Measurements from ENCODE around the gene DGKK.
"Not testable (repeated sequence)": the region's sequence is repeated elsewhere in the genome, so short reads cannot be mapped to it uniquely, and the experiment has no call there.

DGKK gene

DNA sequence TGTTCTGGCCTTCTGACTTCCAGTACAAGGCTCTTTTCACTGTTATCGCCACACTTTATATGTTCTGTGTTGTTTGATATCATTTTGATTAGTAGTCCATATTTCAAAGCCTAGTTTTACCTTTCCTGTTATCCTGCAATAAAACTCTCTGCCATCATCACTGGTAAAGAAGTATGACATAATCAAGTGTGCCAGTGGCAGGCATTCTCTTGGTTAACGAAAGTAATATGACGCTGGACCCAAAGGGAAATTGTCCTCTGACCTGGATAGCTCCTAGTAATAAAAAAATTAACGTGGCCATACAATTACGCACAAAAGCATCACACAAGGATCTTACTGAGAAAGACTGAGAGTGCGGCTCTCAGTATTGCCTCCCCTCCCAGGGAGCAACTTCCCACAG lies 33.8 kb downstream of the DGKK start:
- DNase-seq: no peak
- intact Hi-C loops (cut with DNase I): no loop called here

DNA sequence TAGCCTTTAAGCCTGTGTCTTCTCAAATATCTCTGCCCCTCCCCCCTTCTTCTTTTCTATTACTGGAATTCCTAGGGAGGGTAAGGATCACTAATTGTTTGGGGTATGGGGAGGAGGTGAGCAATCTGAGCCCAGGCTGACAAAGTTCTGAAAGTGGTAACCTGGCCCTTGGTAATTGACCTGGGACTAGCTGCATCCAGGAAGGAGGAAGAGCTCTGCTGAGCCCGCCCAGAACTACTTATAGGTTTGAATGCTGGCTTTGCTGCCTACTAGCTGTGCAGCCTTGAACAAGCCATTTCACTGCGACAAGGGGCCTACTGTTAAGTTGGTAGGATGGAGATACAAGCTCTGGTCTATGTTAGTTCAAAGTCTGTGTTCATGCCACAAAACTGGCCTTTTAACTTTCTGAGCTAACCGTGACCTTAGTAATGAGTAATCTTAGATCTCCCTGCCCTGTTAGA lies 37.8 kb downstream of the DGKK start:
- intact Hi-C loops (cut with DNase I): no loop called here
- DNase-seq: no peak

DNA sequence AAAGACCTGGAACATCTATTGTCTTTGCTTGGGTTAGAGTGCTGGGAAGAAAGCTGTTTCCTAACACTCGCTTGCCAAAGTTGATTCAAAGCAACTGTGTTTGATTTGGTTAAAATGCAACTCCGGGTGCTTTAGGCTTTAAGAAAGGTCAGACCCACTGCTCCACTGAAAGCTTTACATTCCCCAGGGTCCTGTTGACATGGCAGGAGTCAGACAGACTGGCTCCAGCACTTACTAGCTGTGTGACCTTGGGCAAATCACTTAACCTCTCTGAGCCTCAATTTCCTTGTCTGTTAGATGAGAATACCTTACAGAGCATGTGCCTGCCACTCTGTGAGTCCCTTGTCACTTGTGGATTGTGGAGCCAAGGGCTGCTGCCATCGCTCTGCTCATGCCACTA lies 39.0 kb downstream of the DGKK start:
- intact Hi-C loops (cut with DNase I): no loop called here

DNA sequence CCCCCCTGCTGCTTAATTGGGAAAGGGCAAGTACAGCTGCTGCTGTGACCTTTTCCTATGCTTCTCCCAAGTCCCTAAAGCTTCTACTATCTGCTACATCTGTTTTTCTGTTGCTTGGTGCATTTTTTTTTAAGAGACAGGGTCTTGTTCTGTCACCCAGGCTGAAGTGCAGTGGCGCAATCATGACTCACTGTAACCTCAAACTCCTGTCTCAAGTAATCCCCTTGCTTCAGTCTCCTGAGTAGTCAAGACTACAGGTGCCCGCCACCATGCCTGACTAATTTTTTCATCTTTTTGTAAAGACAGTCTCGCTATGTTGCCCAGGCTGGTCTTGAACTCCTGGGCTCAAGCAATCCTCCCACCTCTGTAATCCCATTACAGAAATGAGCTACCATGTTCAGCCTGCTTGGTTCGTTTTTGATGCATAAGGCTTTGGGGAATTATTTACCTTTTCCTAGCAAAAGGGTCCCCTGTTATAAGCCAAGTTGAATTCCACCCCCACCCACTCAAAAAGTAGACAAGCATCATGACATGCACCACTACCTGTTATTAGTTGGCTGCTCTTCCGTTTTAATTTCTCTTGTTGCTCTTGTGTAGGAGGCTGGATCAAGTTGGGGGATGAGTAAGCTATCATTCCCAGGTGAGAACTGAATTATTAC lies 39.6 kb downstream of the DGKK start:
- no peak for DNase-seq
- intact Hi-C loops (cut with DNase I): no loop called here

More for the DNA sequence above, 39.0 kb downstream of the DGKK start:
- no peak for DNase-seq

DNA sequence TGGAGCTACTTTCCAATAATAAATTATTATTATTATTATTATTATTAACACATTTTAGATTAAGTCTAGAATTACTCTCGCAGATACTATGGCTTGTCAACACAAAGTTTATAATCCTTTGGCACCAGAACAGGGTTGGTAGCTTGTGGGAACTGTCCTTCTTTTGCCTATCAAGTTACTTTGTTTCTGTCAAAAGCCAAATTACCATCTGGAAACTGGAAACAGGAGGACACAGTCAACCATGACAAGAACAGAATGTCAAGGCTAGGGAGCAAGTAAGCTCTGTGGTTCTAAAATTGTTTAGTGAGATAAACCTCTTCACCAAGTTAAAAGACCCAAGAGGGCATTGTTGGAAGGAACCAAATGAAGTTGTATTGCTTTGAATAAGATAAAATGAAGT lies 42.5 kb downstream of the DGKK start:
- no peak for DNase-seq
- intact Hi-C loops (cut with DNase I): no loop called here

DNA sequence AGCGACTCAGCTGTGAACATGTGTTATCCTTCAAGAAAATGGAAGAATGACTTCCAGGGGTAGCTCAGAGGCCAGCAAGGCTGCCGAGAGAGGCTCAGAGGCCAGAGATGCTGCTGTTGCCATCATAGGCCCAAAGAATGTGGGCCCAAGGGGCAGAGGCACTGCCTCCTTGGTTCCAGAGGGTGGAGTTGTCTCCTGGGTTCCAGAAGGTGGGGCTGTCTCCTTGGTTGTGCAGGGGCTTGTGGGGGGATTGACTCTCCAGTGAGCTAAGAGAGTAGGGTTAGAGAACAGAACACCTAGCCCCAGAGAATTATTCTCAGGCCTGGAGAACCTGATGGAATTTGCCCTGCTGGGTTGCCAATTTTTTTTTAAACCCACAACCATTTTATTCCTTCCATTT lies 62.6 kb downstream of the DGKK start:
- intact Hi-C loops (cut with DNase I): no loop called here
- peak in 1 of 10 donors; percentile 29 for DNase-seq

DNA sequence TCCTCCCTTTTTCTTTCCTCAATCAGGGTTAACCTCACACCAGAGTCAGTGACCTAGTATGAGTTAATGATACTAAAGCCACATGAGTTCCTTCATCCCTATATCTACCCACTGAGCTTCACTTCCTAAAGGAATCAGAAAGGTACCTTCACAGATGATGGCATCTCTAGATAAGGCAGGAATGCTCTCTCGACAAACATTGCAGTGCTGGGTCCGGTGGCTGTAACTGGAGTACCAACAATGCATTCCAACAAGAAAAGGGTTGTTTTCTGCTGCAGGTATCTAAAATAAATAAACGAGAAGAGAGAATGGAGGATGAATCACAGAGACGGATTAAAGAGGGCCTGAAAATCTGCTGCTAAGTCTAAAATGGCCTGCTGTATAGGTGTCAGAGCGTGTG lies 66.7 kb downstream of the DGKK start:
- DNase-seq: no peak
- intact Hi-C loops (cut with DNase I): no loop called here

DNA sequence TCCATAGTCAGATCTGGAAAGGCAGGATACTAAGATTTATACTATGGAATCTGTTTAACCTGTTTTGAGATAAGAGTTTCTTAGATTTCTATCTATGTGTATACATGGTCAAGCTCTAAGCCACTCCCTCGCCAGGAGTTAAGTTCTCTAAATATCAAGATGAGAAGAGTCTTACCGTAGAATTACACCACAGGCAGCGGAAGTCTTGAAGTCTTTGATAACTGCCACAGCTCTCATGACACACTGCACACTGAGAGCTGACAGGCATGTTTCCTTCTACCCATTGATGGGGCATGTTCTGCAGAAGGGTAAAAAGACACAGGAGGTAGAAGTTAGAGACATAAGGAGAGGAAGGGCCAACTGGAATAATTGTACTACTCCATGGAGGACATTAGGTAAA lies 67.7 kb downstream of the DGKK start:
- DNase-seq: no peak
- intact Hi-C loops (cut with DNase I): no loop called here

DNA sequence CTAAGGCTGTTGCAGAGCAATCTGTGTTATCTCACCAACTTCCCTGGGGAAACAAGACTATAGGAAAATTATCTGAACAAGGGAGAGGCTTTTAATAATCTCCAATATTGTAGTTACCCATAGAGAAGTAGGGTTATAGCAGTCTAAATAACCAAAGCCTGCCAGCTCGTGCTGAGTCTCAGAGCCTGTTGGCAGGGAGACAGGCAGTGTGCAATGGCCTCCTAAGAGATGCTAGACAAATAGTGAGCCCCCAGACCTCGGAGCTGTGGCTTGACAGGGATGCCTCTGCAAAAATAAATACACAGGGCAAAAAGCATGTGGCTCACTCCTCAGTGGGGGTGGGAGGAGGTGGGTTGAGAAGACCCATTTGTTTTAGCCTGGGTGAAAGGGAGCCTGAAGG lies 76.7 kb downstream of the DGKK start:
- DNase-seq: peak in 1 of 10 donors; percentile 67
- intact Hi-C loops (cut with DNase I): no loop called here

DNA sequence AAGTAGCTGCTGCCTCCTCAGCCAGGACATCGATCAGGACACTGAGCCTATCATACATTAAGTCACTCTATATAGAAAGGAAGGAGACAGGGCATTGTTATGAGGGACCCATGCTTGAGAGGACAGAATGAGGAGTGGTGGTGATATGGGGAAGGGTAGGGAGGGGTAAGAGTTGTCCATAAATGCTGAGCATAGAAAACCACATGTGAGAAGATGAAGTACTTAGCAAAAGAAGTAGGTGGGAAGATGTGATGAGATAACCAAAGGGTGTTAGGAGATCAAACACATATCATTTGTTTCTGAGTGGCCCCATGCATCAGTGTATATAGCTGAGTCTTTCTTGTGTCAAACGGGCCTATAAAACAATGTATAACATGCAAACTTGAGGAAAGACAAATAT lies 84.1 kb downstream of the DGKK start:
- intact Hi-C loops (cut with DNase I): no loop called here
- DNase-seq: no peak

DNA sequence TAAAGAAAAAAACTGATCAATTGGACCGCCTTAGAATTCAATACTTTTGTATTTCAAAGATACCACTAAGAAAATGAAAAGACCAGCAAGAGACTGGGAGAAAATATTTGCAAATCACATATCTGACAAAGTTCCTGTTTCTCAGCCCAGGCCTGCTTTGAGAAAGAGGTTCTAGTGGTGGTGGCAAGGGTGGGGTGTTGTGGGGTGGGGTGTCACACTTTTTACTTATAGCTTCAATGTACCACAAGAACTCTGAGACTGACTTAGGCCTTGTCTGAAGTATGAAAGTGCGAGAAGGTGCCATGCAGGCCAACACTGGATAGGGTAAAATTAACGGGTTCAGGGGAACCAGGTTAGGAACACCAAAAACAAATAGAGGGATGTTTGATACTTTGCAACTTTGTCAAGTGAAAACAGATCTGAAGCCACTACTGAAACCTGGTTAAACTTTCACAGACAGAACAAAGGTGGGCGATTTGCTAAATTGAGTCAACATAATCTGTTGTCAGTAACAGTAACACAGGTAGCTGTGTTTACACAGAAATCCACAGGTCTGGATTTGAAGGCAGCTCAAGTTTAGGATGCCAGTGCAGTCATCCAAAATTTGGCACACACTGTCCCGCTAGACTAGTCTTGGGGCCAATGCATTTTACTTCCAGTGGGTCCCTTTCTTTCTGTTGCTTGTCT lies 88.8 kb downstream of the DGKK start:
- DNase-seq: no peak
- intact Hi-C loops (cut with DNase I): no loop called here

DNA sequence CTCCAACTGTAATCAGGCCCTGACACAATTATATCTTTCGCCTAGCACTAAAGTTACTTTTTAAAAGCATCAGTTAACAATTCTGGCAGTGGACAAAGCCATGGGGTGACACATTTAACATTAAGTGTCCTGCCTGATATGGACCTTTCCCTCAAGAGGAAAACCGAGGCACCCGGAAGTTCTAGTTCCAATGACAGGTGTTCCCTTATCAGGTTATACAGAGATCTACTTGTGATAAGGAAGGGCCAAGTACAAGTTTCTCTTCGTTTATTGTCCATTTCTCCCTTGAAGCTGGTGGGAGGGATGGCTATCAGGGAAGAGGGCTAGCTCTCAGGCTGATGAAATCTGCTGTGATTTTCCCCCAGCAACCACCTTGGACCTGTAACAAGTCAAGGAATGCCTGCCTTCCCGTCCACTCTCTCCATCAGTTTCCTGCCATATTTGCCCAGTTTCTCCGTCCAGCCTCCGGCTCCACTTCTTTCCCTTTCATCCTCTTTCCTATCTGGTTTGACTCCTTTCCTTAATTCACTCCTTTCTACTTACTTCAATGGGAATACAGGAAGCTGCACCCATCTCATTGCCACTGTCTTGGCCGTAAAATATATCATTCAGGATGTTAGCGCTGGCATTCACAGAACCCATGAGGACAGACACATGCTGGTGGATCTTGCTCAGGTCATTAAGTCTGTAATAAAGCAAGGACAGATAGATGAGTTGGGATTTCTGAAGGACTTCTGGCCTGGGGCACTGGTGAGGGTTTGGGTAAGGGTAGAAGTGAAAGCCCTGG lies 95.0 kb downstream of the DGKK start:
- no peak for DNase-seq
- intact Hi-C loops (cut with DNase I): no loop called here

DNA sequence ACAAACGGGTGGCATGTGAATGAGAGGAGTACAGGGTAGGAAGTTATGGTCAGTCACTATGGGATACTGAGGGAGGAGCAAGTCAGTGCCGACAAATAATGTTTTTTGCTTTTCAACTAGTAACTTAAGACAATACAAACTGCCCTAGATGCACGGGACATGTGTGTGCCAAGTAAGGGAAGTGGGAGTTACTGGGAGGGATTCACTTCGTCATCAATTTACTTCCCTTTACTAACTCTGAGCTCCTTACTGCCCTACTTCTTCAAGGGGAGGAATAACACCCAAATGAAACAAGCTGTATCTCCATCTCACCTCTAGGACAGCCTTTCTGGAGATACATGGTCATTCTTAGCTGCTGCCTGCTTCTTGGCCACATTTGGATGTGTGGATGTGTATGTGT lies 97.7 kb downstream of the DGKK start:
- intact Hi-C loops (cut with DNase I): no loop called here
- no peak for DNase-seq

DNA sequence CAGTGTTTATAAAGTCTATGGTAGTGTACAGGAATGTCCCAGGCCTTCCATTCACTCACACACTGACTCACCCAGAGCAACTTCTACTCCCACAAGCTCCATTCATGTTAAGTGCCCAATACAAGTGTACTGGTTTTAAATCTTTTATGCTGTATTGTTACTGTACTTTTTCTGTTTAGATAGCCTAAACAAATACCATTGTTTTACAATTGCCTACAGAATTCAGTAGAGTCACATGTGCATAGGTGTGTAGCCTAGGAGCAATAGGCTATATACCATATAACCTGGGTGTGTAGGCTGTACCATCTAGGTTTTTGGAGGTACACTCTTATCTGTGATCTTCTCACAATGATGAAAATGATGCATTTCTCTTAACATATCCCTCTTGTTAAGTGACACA lies 126.7 kb downstream of the DGKK start:
- DNase-seq: no peak
- intact Hi-C loops (cut with DNase I): no loop called here

DNA sequence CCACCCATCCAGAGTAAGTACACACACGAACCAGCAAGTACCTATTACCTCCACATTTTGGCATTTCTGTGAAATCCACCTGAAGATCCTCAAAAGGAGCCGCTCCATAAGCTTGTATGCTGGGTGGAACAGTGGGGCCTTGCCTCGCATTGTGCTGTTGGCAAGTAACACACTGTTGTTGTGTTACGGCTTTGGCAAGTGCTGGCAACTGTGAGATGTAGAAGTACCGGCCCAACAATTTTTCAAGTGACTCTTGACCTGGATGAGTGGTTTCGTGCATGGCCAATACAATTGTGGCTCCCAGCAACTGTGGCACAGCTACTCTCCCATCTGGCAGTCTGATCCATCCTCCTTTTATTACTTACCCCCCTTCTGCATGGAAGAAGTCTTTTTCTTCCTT lies 137.3 kb downstream of the DGKK start:
- intact Hi-C loops (cut with DNase I): no loop called here
- DNase-seq: no peak

DNA sequence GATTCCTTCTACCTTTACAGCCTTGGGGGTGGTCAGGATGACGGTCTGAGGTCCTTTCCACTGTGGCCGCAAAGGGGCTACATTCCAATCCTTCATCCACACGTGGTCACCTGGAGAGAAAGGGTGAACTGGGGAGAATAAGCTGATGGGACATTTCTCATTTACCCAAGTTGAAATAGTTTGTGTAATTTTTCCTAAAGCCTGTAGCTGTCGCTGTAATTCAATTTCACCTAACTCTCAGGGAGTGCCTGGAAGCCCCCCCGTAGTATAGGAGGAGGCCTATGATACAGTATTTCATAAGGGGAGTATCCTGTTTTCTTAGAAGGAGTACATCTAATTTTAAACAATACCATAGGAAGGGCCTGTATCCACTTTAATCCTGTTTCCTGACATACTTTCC lies 138.0 kb downstream of the DGKK start:
- DNase-seq; intact Hi-C loops (cut with DNase I): not testable (repeated sequence)

DNA sequence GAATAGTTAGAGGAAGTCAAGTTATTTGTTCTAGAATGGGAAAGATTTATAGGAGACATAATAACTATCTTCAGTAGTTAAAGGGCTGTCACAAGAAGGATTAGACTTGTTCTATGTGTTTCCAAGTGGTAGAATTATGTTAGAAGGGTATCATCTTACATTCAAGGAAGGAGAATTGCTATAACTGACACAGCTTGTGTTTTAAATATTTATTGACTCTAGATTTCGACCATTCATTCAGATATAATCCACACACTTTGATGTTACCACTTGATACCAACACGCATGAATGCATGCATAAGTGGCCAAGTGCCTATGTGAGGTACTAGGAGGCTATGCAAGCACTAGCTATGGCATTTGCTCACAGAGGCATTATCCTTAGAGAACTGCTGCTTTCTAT lies 143.4 kb downstream of the DGKK start:
- intact Hi-C loops (cut with DNase I): no loop called here
- DNase-seq: no peak
